Trophoblast cell (in vitro differentiated cells and primary cell): ENCODE results near the gene ERFE.

ENCODE experiments used
- DNase-seq, 2 donors: peaks; one replicate each; pipeline ENCODE4 v3.0.0-alpha.2; 2016
- H2AFZ ChIP-seq: 2 replicates; pipeline ENCODE4 v1.6.1; 2013; ENCODE audit warnings: low read length, moderate library complexity, mild to moderate bottlenecking; ENCODE audit not compliant: insufficient read depth, poor library complexity
- H2AK5ac ChIP-seq: 2 replicates; pipeline ENCODE4 v1.6.1; 2013; ENCODE audit warnings: mild to moderate bottlenecking, low read length
- H2BK120ac ChIP-seq: 2 replicates; pipeline ENCODE4 v1.6.1; 2013; ENCODE audit warnings: low read length, mild to moderate bottlenecking, moderate library complexity; ENCODE audit not compliant: insufficient read depth, poor library complexity
- H2BK12ac ChIP-seq: 2 replicates; pipeline ENCODE4 v1.6.1; 2013; ENCODE audit warnings: mild to moderate bottlenecking, low read length, moderate library complexity
- H2BK5ac ChIP-seq: 2 replicates; pipeline ENCODE4 v1.6.1; 2013; ENCODE audit warnings: low read length, low read depth, moderate library complexity, mild to moderate bottlenecking; ENCODE audit not compliant: poor library complexity
- H3K14ac ChIP-seq: 2 replicates; pipeline ENCODE4 v1.6.1; 2013; ENCODE audit warnings: mild to moderate bottlenecking, low read length
- H3K18ac ChIP-seq: 2 replicates; pipeline ENCODE4 v1.6.1; 2013; ENCODE audit warnings: mild to moderate bottlenecking, low read length
- H3K23ac ChIP-seq: 2 replicates; pipeline ENCODE4 v1.6.1; 2013; ENCODE audit warnings: low read length
- H3K27ac ChIP-seq: 2 replicates; pipeline ENCODE4 v1.5.1; 2013; ENCODE audit warnings: low read depth, mild to moderate bottlenecking, inconsistent platforms, low read length, moderate library complexity
- H3K27me3 ChIP-seq: 2 replicates; pipeline ENCODE4 v1.6.1; 2013; ENCODE audit warnings: inconsistent platforms, mild to moderate bottlenecking, low read length, moderate library complexity; ENCODE audit not compliant: insufficient read depth
- H3K36me3 ChIP-seq, 2 experiments: 1 replicate in 1 of 2; 2 replicates in 1 of 2; pipeline ENCODE4 v1.6.1; 2013; ENCODE audit warnings: low read length in 2 of 2, mild to moderate bottlenecking in 2 of 2, moderate library complexity in 1 of 2; ENCODE audit not compliant: insufficient read depth in 2 of 2, control insufficient read depth in 1 of 2
- H3K4ac ChIP-seq: 2 replicates; pipeline ENCODE4 v1.6.1; 2013; ENCODE audit warnings: low read depth, mild to moderate bottlenecking, low read length, moderate library complexity
- H3K4me1 ChIP-seq, 2 experiments: 1 replicate in 1 of 2; 2 replicates in 1 of 2; pipeline ENCODE4 v1.6.1; 2013; ENCODE audit warnings: low read length in 2 of 2, mild to moderate bottlenecking in 2 of 2, moderate library complexity in 1 of 2; ENCODE audit not compliant: insufficient read depth in 2 of 2, control insufficient read depth in 1 of 2
- H3K4me2 ChIP-seq: 2 replicates; pipeline ENCODE4 v1.6.1; 2013; ENCODE audit warnings: inconsistent platforms, mild to moderate bottlenecking, low read length, moderate library complexity
- H3K4me3 ChIP-seq: 2 replicates; pipeline ENCODE4 v1.5.1; 2013; ENCODE audit warnings: mild to moderate bottlenecking, low read depth, low read length, inconsistent platforms
- H3K79me1 ChIP-seq: one replicate; pipeline ENCODE4 v1.6.1; 2013; ENCODE audit warnings: low read length
- H3K79me2 ChIP-seq: 2 replicates; pipeline ENCODE4 v1.6.1; 2013; ENCODE audit warnings: low read length, mild to moderate bottlenecking; ENCODE audit not compliant: control insufficient read depth, insufficient read depth, poor library complexity
- H3K9ac ChIP-seq: 2 replicates; pipeline ENCODE4 v1.6.1; 2013; ENCODE audit warnings: mild to moderate bottlenecking, low read length
- H3K9me3 ChIP-seq: 2 replicates; pipeline ENCODE4 v1.6.1; 2013; ENCODE audit warnings: low read depth, mild to moderate bottlenecking, control low read depth, inconsistent platforms, low read length; ENCODE audit not compliant: insufficient read depth
- H4K12ac ChIP-seq: 2 replicates; pipeline ENCODE4 v1.6.1; 2013; ENCODE audit warnings: low read depth, mild to moderate bottlenecking, low read length, moderate library complexity
- H4K8ac ChIP-seq: 2 replicates; pipeline ENCODE4 v1.6.1; 2013; ENCODE audit warnings: low read depth, mild to moderate bottlenecking, low read length, moderate library complexity
- H4K91ac ChIP-seq: one replicate; pipeline ENCODE4 v1.6.1; 2013; ENCODE audit warnings: low read depth, mild to moderate bottlenecking, low read length, moderate library complexity
- WGBS: extraction: QIAGEN DNeasy Blood & Tissue Kit; methylation state at CpG from one replicate; pipeline ENCODE4 v1.1.7; 2013; ENCODE audit warnings: missing lambda C conversion rate; ENCODE audit not compliant: insufficient read length, insufficient coverage; ENCODE audit errors: extremely low coverage; 5-methylcytosine and 5-hydroxymethylcytosine counted together

ERFE gene

GRCh38 chr2:238140040-238140439 is 18.7 kb upstream of the ERFE start:
- H4K91ac ChIP-seq: no peak overlapping the region
- H3K14ac ChIP-seq: no peak overlapping the region
- no peak overlapping the region for H3K4me2 ChIP-seq
- no peak overlapping the region for H3K9ac ChIP-seq
- no peak overlapping the region for H2BK5ac ChIP-seq
- DNase-seq: no peak
- H3K79me1 ChIP-seq: no peaks in the 10 kb centered on the region
- H3K36me3 ChIP-seq: no peaks in the 10 kb centered on the region
- H3K23ac ChIP-seq: no peak overlapping the region
- H2AK5ac ChIP-seq: no peak overlapping the region
- peaks cover 14% of the 10 kb centered on the region in 2 experiments for H3K4me1 ChIP-seq
- no peaks in the 10 kb centered on the region for H3K79me2 ChIP-seq
- H3K4ac ChIP-seq: no peak overlapping the region
- no CpG with 5 or more reads among the region's 7 CpGs for WGBS
- no peak overlapping the region for H2AFZ ChIP-seq
- no peak overlapping the region for H3K27ac ChIP-seq
- no peak overlapping the region for H4K8ac ChIP-seq
- no peak overlapping the region for H4K12ac ChIP-seq
- H3K9me3 ChIP-seq: no peaks in the 10 kb centered on the region
- no peak overlapping the region for H3K18ac ChIP-seq
- H2BK120ac ChIP-seq: no peak overlapping the region
- H2BK12ac ChIP-seq: no peak overlapping the region
- H3K27me3 ChIP-seq: no peaks in the 10 kb centered on the region
- no peak overlapping the region for H3K4me3 ChIP-seq

- no peak overlapping the region for H3K4me2 ChIP-seq
- H2BK12ac ChIP-seq: no peak overlapping the region
- H2AFZ ChIP-seq: no peak overlapping the region
- no peaks in the 10 kb centered on the region for H3K36me3 ChIP-seq
- H4K91ac ChIP-seq: no peak overlapping the region
- no peak overlapping the region for H2AK5ac ChIP-seq
- no peak overlapping the region for H3K9ac ChIP-seq
- DNase-seq: no peak
- no peaks in the 10 kb centered on the region for H3K79me1 ChIP-seq
- no CpG with 5 or more reads among the region's 60 CpGs for WGBS
- no peak overlapping the region for H3K14ac ChIP-seq
- H3K4ac ChIP-seq: no peak overlapping the region
- H3K4me3 ChIP-seq: no peak overlapping the region
- H3K9me3 ChIP-seq: no peaks in the 10 kb centered on the region
- no peak overlapping the region for H3K18ac ChIP-seq
- H3K4me1 ChIP-seq: peaks cover 14% of the 10 kb centered on the region in 2 experiments
- no peak overlapping the region for H4K8ac ChIP-seq
- H4K12ac ChIP-seq: no peak overlapping the region
- no peaks in the 10 kb centered on the region for H3K27me3 ChIP-seq
- no peak overlapping the region for H2BK120ac ChIP-seq
- H3K79me2 ChIP-seq: no peaks in the 10 kb centered on the region
- no peak overlapping the region for H2BK5ac ChIP-seq
- H3K23ac ChIP-seq: no peak overlapping the region
- no peak overlapping the region for H3K27ac ChIP-seq
Measured at GRCh38 chr2:238140721-238141540, 17.8 kb upstream of the ERFE start.

- Histone ChIP-seq H3K4me1 (peaks cover 14% of the 10 kb centered on the region in 2 experiments), H2AK5ac (no peak overlapping the region), H3K4me3 (no peak overlapping the region), H3K4ac (no peak overlapping the region), H2AFZ (no peak overlapping the region), H4K91ac (no peak overlapping the region), H2BK5ac (no peak overlapping the region), H2BK12ac (no peak overlapping the region), H3K27ac (no peak overlapping the region), H3K14ac (no peak overlapping the region), H3K23ac (no peak overlapping the region), H4K12ac (no peak overlapping the region), H2BK120ac (no peak overlapping the region), H3K4me2 (no peak overlapping the region), H3K36me3 (no peaks in the 10 kb centered on the region), H3K18ac (no peak overlapping the region), H3K79me1 (no peaks in the 10 kb centered on the region), H3K27me3 (no peaks in the 10 kb centered on the region), H3K79me2 (no peaks in the 10 kb centered on the region), H3K9me3 (no peaks in the 10 kb centered on the region), H4K8ac (no peak overlapping the region), H3K9ac (no peak overlapping the region)
- peak; percentile 37 to 60 for DNase-seq
- no CpG with 5 or more reads among the region's 10 CpGs for WGBS
Measured at GRCh38 chr2:238141541-238142318, 17.0 kb upstream of the ERFE start.

- Histone ChIP-seq H4K91ac (no peak overlapping the region), H3K4me3 (no peak overlapping the region), H4K8ac (no peak overlapping the region), H3K14ac (no peak overlapping the region), H3K23ac (no peak overlapping the region), H3K9me3 (no peaks in the 10 kb centered on the region), H3K4me2 (no peak overlapping the region), H3K18ac (no peak overlapping the region), H2AFZ (no peak overlapping the region), H3K9ac (no peak overlapping the region), H4K12ac (no peak overlapping the region), H2BK12ac (no peak overlapping the region), H3K27me3 (no peaks in the 10 kb centered on the region), H3K79me2 (no peaks in the 10 kb centered on the region), H2BK120ac (no peak overlapping the region), H2BK5ac (no peak overlapping the region), H3K36me3 (no peaks in the 10 kb centered on the region), H3K27ac (no peak overlapping the region), H3K4me1 (peaks cover 14% of the 10 kb centered on the region in 2 experiments), H2AK5ac (no peak overlapping the region), H3K4ac (no peak overlapping the region), H3K79me1 (no peaks in the 10 kb centered on the region)
- WGBS: no CpG with 5 or more reads among the region's 30 CpGs
- no peak for DNase-seq
Measured at GRCh38 chr2:238142382-238143205, 16.2 kb upstream of the ERFE start.
